GM19025 (cell line): ENCODE data around the gene MATN1.

ENCODE experiments used
- ATAC-seq: cut with Tn5 transposase; IDR thresholded peaks from one replicate; pipeline ENCODE4 v1.9.1; 2021; ENCODE audit warnings: mild to moderate bottlenecking, low read depth, moderate library complexity; ENCODE audit not compliant: unreplicated experiment

The MATN1 gene

GRCh38 chr1:30734106-30734505 lies 10.7 kb upstream of the MATN1 start:
- ATAC-seq: no peak

- no peak for ATAC-seq
Measured at GRCh38 chr1:30733493-30733892, 10.1 kb upstream of the MATN1 start.

DNA sequence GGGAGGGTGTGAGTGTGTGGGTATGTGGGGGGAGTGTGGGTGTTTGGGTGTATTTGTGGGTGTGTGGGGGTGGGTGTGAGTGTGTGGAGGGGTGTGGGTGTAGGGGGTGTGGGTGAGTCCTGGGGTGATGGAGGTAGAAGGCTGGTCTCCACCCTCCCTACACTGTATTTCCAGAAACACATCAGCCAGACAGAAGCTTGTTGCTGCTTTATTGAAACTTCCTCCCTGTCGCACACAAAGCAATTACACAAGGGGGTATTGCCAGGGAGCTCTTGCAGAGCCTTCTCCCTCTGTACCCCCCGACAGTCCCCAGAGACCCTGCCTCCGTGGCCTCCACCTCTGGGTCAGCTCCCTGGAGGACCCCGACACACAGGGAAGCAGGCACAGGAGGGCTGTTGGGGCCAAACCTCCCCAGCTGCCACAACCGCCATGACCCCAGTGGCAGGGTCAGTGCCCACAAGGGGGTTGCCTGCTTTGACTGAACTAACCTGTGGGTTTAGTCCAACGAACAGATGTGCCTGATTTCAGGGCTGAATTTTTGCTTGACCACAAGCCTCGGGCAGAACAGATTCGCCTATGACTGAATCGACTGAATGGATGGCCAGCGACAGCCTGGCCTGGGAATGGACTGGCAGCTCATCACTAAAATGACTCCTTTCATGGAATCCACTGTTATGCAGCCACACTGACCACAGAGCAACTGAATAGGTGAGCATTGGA lies 9.1 kb upstream of the MATN1 start:
- peak; percentile 46 for ATAC-seq

DNA sequence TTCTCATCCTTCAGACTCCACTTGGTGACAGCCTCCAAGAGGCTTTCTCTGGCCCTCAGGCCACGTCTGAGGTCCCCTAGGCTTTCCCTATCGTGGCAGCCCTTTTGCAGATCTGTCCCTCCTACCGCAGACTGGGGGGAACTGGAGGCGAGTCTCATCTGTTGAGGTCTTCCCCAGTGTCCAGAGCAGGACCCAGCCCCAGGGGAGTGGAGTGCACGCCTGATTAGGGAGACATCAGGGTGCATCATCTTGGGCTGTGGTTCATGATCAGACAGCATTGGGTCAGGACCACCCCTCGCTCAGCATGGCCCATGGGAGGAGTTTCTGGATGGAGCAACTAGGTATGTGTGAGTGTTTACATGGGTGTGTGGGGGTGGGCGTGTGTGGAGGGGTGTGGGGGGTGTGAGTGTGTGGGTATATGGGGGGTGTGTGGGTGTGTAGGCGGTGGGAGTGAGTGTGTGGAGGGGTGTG lies 8.5 kb upstream of the MATN1 start:
- ATAC-seq: no peak

- no peak for ATAC-seq
Measured at GRCh38 chr1:30731109-30731805, 7.9 kb upstream of the MATN1 start.

- no peak for ATAC-seq
Measured at GRCh38 chr1:30730346-30731108, 7.1 kb upstream of the MATN1 start.

DNA sequence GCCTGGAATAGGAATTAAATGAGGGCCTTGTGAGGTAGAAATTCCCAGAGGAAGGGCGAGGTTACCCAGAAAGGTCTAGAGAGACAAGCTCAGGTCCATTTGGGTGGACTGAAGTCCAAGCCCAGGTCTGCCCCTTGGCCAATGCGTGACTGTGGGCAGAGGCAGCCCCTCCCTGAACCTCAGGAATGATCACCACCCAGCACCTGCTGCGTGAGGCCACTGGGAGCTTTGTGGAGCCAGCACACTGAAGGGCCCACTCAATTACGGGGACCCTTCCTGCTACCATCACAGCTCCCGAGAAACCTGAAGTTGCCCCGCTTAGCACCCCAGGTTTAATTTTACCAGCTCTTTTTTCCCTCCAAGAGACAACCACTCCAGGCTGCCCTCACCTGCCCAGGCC lies 6.5 kb upstream of the MATN1 start:
- no peak for ATAC-seq

DNA sequence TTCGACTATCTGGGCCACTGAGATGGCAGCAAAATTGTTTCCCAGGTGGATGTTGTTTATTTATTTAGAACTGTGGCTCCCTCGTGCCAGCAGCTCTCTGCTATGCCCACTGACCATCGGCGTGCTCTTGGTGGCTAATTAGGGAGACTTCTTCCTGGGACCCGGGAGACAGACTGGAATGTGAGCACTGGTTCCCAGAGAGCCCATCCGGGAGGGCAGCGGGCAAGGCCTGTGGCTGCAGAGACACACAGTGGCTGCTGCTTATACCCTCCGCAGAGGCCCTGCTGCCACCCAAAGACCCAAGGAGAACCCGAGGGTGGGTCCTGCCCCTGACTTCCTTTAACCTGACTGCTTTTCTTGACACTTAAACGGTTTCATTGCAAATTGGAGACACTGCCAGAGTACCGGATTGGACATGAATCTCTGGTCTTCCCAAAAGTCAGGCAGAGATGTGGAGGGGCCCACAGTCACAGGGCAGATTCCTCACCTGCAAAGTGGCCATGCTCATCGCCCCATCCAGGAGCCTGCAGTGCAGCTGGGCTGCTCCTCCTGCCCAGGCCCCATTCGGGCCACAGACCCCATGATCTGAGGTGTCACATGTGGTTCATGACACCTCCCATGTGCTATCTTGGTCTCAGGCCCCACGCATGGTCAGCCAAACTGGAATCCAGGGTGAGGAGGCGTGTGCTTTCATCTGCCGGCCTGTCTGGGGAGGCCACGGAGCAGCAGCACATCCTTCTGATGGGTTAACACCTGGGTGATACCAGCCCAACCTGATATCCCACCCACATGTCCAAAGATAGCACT lies 5.7 kb upstream of the MATN1 start:
- ATAC-seq: no peak

DNA sequence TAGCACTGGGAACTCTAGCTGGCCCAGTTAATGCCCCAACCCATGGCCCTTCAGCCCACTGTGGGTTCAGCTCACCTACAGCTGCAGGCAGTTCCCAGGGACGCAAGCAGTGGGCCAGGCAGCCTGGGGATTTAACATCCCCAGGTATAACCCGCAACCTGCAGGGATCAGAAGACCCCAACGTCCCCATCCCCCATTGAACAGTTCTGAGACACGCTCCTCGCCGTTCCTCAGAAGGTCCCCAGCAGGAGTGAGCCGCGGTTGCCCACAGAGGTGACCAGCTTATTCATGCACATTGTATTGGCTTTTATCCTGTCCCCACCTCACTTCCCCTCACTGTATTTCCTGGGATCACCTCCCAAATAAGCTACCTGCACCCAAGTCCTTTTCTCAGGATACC lies 5.0 kb upstream of the MATN1 start:
- ATAC-seq: no peak

DNA sequence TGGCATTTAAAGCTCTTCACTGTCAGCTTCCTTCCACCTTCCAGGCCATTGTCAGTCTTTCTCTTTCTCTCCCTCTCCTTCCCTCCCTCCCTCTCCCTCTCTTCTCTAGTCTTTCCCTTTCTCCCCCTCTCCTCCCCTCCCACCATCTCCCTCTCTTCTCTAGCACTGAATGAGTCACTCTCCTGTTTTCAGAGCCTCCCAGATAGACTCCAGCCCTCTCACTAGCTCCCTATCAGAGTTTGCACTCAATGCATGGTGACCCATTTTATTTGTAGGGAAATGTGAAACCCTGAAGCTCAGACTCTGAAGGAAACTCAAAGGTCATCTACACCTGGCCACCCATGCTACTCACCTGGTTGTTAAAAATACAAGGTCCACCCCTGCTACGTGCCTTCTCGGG lies 4.4 kb upstream of the MATN1 start:
- no peak for ATAC-seq

DNA sequence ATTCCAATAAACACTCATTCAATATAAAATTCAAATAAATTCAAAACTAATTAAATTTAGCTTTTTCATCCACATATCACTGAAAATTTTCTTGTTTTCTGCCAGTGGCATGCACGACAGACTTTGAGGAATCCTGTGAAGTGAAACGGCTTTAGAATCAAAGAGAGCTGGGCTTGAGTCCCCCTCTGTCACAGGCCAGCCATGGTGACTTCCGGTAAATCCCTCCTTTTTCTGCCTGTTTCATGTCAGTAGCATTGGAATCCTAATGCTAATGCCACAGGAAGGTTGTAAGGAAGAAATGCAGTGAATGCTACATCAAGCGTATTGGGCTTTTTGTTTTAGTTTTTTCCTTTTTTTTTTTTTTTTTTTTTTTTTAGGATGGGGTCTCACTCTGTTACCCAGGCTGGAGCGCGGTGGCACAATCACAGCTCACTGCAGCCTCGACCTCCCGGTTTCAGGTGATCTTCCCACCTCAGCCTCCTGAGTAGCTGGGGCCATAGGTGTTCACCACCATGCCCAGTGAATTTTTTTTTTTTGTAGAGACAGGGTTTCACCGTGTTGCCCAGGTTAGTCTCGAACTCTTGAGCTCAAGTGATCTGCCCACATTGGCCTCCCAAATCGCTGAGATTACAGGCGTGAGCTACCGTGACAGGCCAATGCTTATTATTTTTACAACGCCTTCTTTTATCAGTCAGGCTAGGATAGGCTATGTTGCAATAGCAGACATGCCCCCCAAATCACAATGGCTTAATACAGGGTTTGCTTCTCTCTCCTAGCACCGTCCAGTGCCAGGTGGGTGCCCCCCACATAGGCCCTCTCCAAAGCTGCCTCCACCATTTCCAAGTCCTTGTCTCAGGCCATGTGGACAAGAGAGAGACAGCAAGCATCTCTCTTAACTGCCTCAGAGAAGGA lies 3.6 kb upstream of the MATN1 start:
- no peak for ATAC-seq

DNA sequence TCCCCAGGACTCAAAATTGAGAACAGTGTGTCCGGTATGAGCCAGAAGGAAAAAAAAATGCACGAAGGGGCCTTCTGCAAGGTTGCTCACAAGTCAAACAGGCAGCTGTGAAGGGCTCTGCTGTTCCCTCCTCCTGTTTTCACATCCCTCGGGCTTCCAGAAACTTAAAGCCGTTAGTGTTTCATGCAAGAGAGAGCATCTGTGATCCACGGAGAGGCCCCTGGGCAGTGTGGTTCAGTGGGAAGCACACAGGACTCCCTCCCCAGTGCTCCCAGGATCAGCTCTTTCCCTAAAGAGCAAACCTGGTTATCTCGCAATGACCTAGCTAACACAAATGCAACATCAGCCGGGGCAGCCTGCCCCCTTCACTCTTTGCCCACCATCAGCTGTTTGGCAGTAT lies 2.9 kb upstream of the MATN1 start:
- no peak for ATAC-seq

- no peak for ATAC-seq
Measured at GRCh38 chr1:30725450-30726095, 2.2 kb upstream of the MATN1 start.

DNA sequence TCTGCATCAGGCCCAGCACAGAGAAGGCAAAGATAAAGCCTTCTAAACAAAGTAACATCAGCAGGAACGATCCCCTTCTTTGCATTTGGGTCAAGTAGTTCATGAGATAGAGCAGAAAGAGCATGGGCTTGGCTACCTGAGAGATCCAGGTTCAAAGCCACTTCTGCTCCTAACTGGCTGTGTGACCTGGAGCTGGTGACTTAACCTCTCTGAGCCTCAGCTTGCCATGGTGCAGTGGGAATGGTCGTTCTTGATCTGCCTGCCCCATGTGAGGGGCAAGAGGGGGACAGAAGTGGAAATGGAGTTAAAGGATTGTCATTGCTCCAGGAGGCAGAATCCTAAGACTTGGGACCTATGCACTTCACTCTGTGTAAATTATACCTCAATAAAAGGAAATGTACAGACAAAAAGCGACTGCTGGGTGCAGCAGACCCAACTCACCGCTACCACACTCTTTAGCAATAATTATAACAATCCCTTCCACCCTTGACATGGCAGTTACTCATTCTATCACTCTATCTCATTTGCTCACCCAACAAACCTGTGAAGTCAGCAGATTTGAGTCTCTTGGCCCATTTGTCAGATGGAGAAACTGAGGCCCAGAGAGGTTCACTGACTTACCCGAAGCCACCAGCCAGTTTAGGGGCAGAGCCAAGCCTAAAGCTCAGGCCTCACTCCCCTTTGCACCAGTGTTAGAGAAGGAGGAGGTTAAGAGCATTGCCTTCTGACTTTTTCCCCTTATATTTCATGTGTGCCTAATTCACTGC lies 1.5 kb upstream of the MATN1 start:
- no peak for ATAC-seq

- no peak for ATAC-seq
Measured at GRCh38 chr1:30724175-30724574, 790 bp upstream of the MATN1 start.

GRCh38 chr1:30721812-30722537 lies 1.4 kb downstream of the MATN1 start:
- no peak for ATAC-seq

GRCh38 chr1:30721341-30721793 lies 2.0 kb downstream of the MATN1 start:
- ATAC-seq: no peak
